ENCODE data around the gene DENND6B.

The DENND6B gene

GRCh38 chr22:50270666-50271394 lies 56.0 kb downstream of the DENND6B start:
- CTCF ChIA-PET, result interaction anchor here (0.8 to 6.6 kb wide), 6 partner anchors 18 to 82 kb away, joined by 3 to 65 read pairs (median 6); partner anchors contain the start of gene DENND6B
- peak; percentile 75 for DNase-seq (ENCODE audit: extremely low spot score)
- POLR2A ChIA-PET, result interaction anchor here (0.6 kb wide), 1 partner anchor 123 kb away, joined by 6 read pairs; no protein-coding TSS in a partner anchor
- no peak for TF ChIP-seq CTCF (IDR thresholded peaks at IDR 0.05; ENCODE audit: control extremely low read depth, extremely low read depth, low read depth, missing control alignments)

DNA sequence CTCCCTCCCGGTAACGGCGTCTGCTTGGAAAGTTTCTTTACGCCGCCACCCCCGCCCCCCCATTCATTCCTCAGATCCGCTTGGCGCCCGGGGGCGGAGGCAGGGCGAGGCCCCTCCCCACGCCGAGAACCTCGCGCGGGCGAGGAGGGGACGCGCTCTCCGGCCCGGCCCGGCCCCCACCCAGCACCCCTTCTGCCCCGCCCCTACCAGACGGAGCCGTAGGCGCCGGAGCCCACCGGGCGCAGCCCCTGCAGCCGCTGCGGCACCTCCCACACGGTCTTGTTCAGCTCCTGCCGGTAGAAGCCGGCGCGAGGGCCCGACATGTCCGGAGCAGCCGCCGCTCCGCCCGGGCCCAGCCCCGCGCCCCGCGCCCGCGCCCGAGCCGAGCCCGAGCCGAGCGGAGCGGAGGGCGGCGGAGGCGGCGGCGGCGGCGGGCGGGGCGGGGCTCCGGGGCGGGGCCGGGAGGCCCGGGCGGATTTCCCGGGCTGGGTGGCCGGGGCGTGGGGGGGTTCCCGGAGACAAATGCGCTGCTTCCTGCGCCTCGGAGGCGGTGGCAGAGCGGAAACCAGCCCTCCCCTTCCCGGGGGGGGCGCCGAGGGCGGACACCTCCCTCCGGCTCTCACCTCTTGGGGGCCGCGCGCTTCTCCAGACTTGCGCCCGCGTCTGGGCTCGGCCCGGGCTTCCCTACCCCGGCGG lies 56.7 kb downstream of the DENND6B start, which contains the start of gene MAPK11:
TSS of gene MAPK11 (minus strand) at position 411 of the 696 bp plus-strand sequence. CDS start at position 323, 88 bp downstream.
- CTCF ChIA-PET, result interaction anchor here (1.4 kb wide), 1 partner anchor 256 kb away, joined by 3 read pairs; the partner anchor contains the start of gene SCO2
- POLR2A ChIA-PET, result no interaction called here

GRCh38 chr22:50269573-50269969 lies 57.2 kb downstream of the DENND6B start:
- ChIA-PET POLR2A (no interaction called here), CTCF (interaction anchor here (1.4 kb wide), 1 partner anchor 256 kb away, joined by 3 read pairs; the partner anchor contains the start of gene SCO2)
- TF ChIP-seq CTCF (IDR thresholded peaks at IDR 0.05; ENCODE audit: control extremely low read depth, extremely low read depth, low read depth, missing control alignments), result no peak
- DNase-seq (ENCODE audit: extremely low spot score), result no peak

More for the DNA sequence above, 56.7 kb downstream of the DENND6B start, which contains the start of gene MAPK11:
- no peak for TF ChIP-seq CTCF (IDR thresholded peaks at IDR 0.05; ENCODE audit: control extremely low read depth, extremely low read depth, low read depth, missing control alignments)
- DNase-seq (ENCODE audit: extremely low spot score), result peak; percentile 78

DNA sequence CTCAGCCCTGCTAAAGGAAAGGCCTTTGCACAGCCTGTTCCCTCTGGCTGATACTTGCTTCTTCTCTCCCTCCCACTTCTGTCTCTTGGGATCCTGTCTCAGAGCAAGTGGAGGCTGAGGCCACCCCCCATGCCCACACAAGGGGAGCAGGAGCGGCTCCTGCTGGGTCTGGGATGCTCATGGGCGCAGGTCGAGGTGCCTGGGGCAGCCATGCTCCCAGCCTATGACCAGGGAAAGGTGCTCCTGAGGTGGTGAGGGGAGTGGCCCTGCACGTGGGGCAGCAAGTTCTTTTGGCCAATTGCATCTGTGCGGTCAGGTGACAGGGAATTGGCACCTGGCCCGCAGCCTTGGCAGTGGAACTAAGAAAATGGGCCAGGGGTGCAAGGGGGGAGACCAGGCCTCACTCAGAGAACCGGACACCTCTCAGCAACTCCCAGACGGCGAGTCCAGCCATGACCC lies 58.1 kb downstream of the DENND6B start:
- ChIA-PET CTCF (interaction anchor here (1.4 to 2.1 kb wide), 2 partner anchors 73 to 257 kb away, joined by 3 to 7 read pairs; partner anchors contain the start of gene SCO2), POLR2A (no interaction called here)
- DNase-seq (ENCODE audit: extremely low spot score), result no peak
- TF ChIP-seq CTCF (IDR thresholded peaks at IDR 0.05; ENCODE audit: control extremely low read depth, extremely low read depth, low read depth, missing control alignments), result no peak

GRCh38 chr22:50267591-50268390 lies 59.0 kb downstream of the DENND6B start:
- ChIA-PET POLR2A (interaction anchor here (0.7 kb wide), 2 partner anchors 16 to 95 kb away, joined by 4 to 9 read pairs; no protein-coding TSS in a partner anchor), CTCF (interaction anchor here (1.5 to 7.9 kb wide), 4 partner anchors 8 to 74 kb away, joined by 5 to 64 read pairs (median 24); partner anchors contain the start of genes HDAC10 and TUBGCP6)
- peak; percentile 78 for DNase-seq (ENCODE audit: extremely low spot score)
- TF ChIP-seq CTCF (IDR thresholded peaks at IDR 0.05; ENCODE audit: control extremely low read depth, extremely low read depth, low read depth, missing control alignments), result peak; percentile 45

Data from GM10248 (cell line).